OCI-LY1 (cell line): ENCODE data around the gene RASAL3.

Experiments
- H2AFZ ChIP-seq: fragments of 200-600 bp; sonication (generic), shearing (Covaris generic); 2 replicates; pipeline ENCODE4 v1.6.0; 2014; ENCODE audit warnings: antibody characterized with exemption, mild to moderate bottlenecking, low read length
- H3F3A ChIP-seq: fragments of 200-600 bp; sonication (generic), shearing (Covaris generic); 2 replicates; pipeline ENCODE4 v1.6.0; 2014; ENCODE audit warnings: mild to moderate bottlenecking, antibody characterized with exemption, low read length, moderate library complexity; ENCODE audit not compliant: insufficient read depth
- H3K27ac ChIP-seq: fragments of 200-600 bp; sonication (generic); 2 replicates; pipeline ENCODE4 v1.5.1; 2014; ENCODE audit warnings: low read length, mixed run types, mild to moderate bottlenecking, low read depth; ENCODE audit not compliant: poor library complexity, severe bottlenecking
- H3K27me3 ChIP-seq: fragments of 200-600 bp; sonication (generic); 2 replicates; pipeline ENCODE4 v1.6.0; 2014; ENCODE audit warnings: antibody characterized with exemption, mild to moderate bottlenecking, low read length, moderate library complexity; ENCODE audit not compliant: insufficient read depth
- H3K36me3 ChIP-seq: fragments of 200-600 bp; sonication (generic); 2 replicates; pipeline ENCODE4 v1.6.1; 2014; ENCODE audit warnings: mild to moderate bottlenecking, antibody characterized with exemption, low read length, moderate library complexity, mixed read lengths; ENCODE audit not compliant: insufficient read depth
- H3K4me1 ChIP-seq: fragments of 200-600 bp; sonication (generic); 2 replicates; pipeline ENCODE4 v1.5.1; 2014; ENCODE audit warnings: mild to moderate bottlenecking, low read length, moderate library complexity; ENCODE audit not compliant: insufficient read depth, severe bottlenecking
- H3K4me2 ChIP-seq: fragments of 200-600 bp; sonication (generic), shearing (Covaris generic); 2 replicates; pipeline ENCODE4 v1.6.1; 2014; ENCODE audit warnings: low read length
- H3K4me3 ChIP-seq: fragments of 200-600 bp; sonication (generic); 2 replicates; pipeline ENCODE4 v1.5.1; 2014; ENCODE audit warnings: low read length, low read depth, mild to moderate bottlenecking, mixed read lengths; ENCODE audit not compliant: poor library complexity, severe bottlenecking
- H3K79me2 ChIP-seq: fragments of 200-600 bp; shearing (Covaris generic); 2 replicates; pipeline ENCODE4 v1.6.1; 2016; ENCODE audit warnings: mixed run types, low read length, mixed read lengths; ENCODE audit not compliant: insufficient read depth
- H3K9ac ChIP-seq: fragments of 200-600 bp; sonication (generic), shearing (Covaris generic); 2 replicates; pipeline ENCODE4 v1.6.1; 2014; ENCODE audit warnings: mild to moderate bottlenecking, low read length, mixed read lengths
- H3K9me2 ChIP-seq: fragments of 200-600 bp; sonication (generic), shearing (Covaris generic); 2 replicates; pipeline ENCODE4 v1.6.1; 2014; ENCODE audit warnings: low read depth, mild to moderate bottlenecking, low read length, mixed read lengths
- H3K9me3 ChIP-seq: fragments of 200-600 bp; shearing (Covaris generic); 2 replicates; pipeline ENCODE4 v1.6.1; 2014; ENCODE audit warnings: low read length, mixed read lengths
- H4K20me1 ChIP-seq: fragments of 200-600 bp; sonication (generic), shearing (Covaris generic); 2 replicates; pipeline ENCODE4 v1.6.0; 2016; ENCODE audit warnings: mild to moderate bottlenecking, low read length; ENCODE audit not compliant: insufficient read depth
- EZH2 ChIP-seq: fragments of 200-600 bp; sonication (generic), shearing (Covaris generic); IDR thresholded peaks from 2 replicates; pipeline ENCODE4 v1.8.0; 2017; ENCODE audit warnings: borderline replicate concordance, mixed run types, mild to moderate bottlenecking, antibody characterized with exemption, low read length, moderate library complexity, mixed read lengths
- TF ChIP-seq, protein P1 (sequence below): fragments of 200-600 bp; sonication (generic), shearing (Covaris generic); IDR thresholded peaks from 2 replicates; pipeline ENCODE4 v1.5.1; 2017; ENCODE audit warnings: mild to moderate bottlenecking, antibody characterized with exemption, low read length, moderate library complexity, mixed read lengths

Gene RASAL3

DNA sequence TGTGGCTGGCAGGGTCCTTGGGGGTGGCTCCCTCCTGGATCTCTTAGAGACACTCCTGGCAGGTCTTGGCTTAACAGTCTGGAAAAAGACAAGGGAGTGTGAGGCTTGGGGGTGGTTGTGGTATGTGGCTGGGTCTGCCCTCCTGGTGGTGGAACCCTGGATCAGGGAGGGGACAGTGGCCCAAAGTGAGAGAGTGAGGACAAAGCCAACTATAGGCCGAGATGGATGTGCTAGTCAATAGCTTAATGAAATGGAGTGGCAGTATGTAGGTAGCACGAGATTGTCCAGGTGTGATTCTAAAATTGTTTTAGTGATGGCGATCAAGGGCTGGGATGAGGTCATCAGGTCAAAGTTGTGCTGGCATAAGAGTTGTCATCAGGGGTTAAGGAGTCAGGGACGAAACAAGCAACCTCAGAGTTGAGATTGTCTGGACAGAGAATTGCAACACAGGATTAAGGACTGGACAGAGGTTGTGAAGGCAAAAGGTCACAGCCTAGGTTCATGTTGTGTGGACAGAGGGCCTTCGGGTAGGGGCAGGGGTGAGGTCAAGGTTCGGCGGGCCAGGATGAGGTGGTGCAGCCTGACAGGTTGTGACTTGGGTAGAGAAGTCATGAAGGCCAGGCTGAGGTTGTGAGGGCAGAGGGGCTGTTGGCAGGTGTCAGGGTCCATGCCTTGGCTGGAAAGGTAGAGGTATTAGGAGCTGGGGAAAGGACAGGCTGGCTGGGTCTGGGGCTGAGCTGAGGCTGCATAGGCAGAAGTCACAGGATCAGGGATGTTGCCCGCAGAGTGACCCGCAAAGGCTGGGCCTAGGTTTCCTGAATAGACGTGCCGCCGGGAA lies 4.5 kb upstream of the RASAL3 start:
- H2AFZ ChIP-seq = no peak overlapping the region
- H3K4me2 ChIP-seq = no peak overlapping the region
- H3K4me3 ChIP-seq = no peak overlapping the region
- H3K9me3 ChIP-seq = no peaks in the 10 kb centered on the region
- TF ChIP-seq, protein P1, sequence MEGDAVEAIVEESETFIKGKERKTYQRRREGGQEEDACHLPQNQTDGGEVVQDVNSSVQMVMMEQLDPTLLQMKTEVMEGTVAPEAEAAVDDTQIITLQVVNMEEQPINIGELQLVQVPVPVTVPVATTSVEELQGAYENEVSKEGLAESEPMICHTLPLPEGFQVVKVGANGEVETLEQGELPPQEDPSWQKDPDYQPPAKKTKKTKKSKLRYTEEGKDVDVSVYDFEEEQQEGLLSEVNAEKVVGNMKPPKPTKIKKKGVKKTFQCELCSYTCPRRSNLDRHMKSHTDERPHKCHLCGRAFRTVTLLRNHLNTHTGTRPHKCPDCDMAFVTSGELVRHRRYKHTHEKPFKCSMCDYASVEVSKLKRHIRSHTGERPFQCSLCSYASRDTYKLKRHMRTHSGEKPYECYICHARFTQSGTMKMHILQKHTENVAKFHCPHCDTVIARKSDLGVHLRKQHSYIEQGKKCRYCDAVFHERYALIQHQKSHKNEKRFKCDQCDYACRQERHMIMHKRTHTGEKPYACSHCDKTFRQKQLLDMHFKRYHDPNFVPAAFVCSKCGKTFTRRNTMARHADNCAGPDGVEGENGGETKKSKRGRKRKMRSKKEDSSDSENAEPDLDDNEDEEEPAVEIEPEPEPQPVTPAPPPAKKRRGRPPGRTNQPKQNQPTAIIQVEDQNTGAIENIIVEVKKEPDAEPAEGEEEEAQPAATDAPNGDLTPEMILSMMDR = no peak
- no peak for TF ChIP-seq EZH2
- H3K4me1 ChIP-seq = peaks cover 14% of the 10 kb centered on the region
- no peaks in the 10 kb centered on the region for H3K79me2 ChIP-seq
- H3K9me2 ChIP-seq = no peaks in the 10 kb centered on the region
- no peaks in the 10 kb centered on the region for H3K27me3 ChIP-seq
- H3F3A ChIP-seq = no peaks in the 10 kb centered on the region
- H3K27ac ChIP-seq = no peak overlapping the region
- no peaks in the 10 kb centered on the region for H3K36me3 ChIP-seq
- H3K9ac ChIP-seq = no peak overlapping the region
- no peaks in the 10 kb centered on the region for H4K20me1 ChIP-seq

DNA sequence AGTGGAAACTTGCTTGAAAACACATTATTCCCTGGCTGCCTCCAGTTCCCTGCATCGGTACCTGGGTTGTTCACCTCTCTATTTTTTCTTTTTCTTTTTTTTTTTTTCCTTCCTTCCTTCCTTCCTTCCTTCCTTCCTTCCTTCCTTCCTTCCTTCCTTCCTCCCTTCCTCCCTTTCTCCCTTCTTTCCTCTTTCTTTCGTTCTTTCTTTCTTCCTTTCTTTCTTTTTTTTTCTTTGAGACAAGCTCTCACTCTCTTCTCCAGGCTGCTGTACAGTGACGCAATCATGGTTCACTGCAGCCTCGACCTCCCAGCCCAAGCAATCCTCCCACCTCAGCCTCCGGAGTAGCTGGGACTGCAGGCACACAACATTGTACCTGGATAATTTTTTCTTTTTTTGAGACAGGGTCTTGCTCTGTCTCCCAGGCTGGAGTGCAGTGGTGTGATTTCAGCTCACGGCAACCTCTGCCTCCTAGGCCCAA lies 3.4 kb upstream of the RASAL3 start:
- Histone ChIP-seq H3K27ac (no peak overlapping the region), H3K79me2 (no peaks in the 10 kb centered on the region), H3K36me3 (no peaks in the 10 kb centered on the region), H3K4me1 (peaks cover 22% of the 10 kb centered on the region), H4K20me1 (no peaks in the 10 kb centered on the region), H3K9me2 (no peaks in the 10 kb centered on the region), H3K9ac (no peak overlapping the region), H3F3A (no peaks in the 10 kb centered on the region), H3K4me3 (no peak overlapping the region), H2AFZ (no peak overlapping the region), H3K9me3 (no peaks in the 10 kb centered on the region), H3K27me3 (no peaks in the 10 kb centered on the region), H3K4me2 (no peak overlapping the region)
- no peak for TF ChIP-seq EZH2
- TF ChIP-seq, protein P1 = no peak

DNA sequence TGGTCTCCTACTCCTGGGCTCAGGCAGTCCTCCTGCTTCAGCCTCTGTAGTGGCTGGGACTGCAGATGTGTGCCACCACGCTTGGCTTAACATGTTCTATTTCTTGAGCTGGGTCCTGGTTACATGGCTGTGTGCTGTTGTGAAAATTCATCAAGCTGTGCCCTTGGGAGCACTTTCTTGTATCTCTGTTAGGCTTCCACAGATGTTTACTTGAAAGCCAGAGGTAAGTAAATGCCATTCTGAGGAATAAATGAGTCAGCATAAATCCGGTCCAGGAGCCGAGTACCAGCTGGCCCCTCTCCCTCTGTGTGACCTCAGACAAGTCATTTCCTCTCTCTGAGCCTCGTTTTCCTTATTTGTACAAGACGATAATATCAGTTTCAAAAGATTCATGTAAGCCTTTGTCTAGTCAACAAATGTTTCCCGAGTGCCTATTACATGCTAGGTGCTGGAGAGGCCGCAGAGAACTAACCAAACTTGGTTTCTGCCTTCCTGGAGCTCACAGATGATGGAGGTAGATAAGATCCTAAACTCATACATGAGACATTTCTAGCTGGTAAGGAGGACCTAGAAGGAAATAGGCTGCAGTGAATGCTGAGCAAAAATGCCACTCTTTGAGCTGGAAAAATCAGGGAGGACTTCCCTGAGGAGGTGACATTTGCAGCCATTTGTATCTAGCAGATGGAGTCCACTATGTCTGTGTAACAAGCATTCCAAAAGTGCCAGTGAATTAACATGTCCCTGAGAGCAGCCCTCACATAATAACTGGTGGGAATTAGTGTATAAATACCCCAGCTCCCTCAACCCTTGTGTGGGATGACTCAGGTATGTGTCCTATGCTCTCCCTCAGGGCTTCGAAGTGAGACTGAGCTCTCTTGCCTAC lies 2.7 kb upstream of the RASAL3 start:
- Histone ChIP-seq H3K9me2 (no peaks in the 10 kb centered on the region), H3K27me3 (no peaks in the 10 kb centered on the region), H3F3A (no peaks in the 10 kb centered on the region), H4K20me1 (no peaks in the 10 kb centered on the region), H3K9ac (no peak overlapping the region), H3K36me3 (no peaks in the 10 kb centered on the region), H2AFZ (no peak overlapping the region), H3K4me2 (no peak overlapping the region), H3K27ac (no peak overlapping the region), H3K9me3 (no peaks in the 10 kb centered on the region), H3K4me3 (no peak overlapping the region), H3K4me1 (peaks cover 22% of the 10 kb centered on the region), H3K79me2 (no peaks in the 10 kb centered on the region)
- TF ChIP-seq, protein P1 = no peak
- TF ChIP-seq EZH2 = no peak
